Peyer's patch (tissue), 4 donors: Measurements from ENCODE around the gene PURA. TPM values are rescaled to one million over a fixed set of nuclear protein-coding genes. Genes with fewer than 3 reads are reported as not detected.

ENCODE experiments used
- DNase-seq, 3 donors: peaks; one replicate each; pipeline ENCODE4 v3.0.0-alpha.2; 2017 to 2019
- H3K27ac ChIP-seq, 4 donors: fragments of 200-600 bp; sonication (generic); one replicate each; pipeline ENCODE4 v1.5.1; 2016 to 2019
- H3K27me3 ChIP-seq, 2 donors: fragments of 200-600 bp; sonication (generic); one replicate each; pipeline ENCODE4 v1.5.1; 2019
- H3K36me3 ChIP-seq, 3 donors: fragments of 200-600 bp; sonication (generic); one replicate each; pipeline ENCODE4 v1.5.1; 2016 to 2019
- H3K4me1 ChIP-seq, 4 donors: fragments of 200-600 bp; sonication (generic); one replicate each; pipeline ENCODE4 v1.5.1; 2016 to 2019
- H3K4me3 ChIP-seq, 4 donors: fragments of 200-600 bp; sonication (generic); 1 replicate in 3 of 4; 2 replicates in 1 of 4; pipeline ENCODE4 v1.5.1; 2016 to 2019; ENCODE audit warnings: mild to moderate bottlenecking in 1 of 4
- H3K9me3 ChIP-seq, 4 donors: fragments of 200-600 bp; sonication (generic); one replicate each; pipeline ENCODE4 v1.5.1; 2016 to 2019; ENCODE audit warnings: mild to moderate bottlenecking in 1 of 4
- POLR2A ChIP-seq, 2 donors: fragments of 450-650 bp; IDR thresholded peaks; one replicate each; pipeline ENCODE4 v1.5.1; 2017; ENCODE audit warnings: antibody characterized with exemption in 2 of 2, mild to moderate bottlenecking in 2 of 2, moderate library complexity in 2 of 2
- total RNA-seq, 4 donors: library from RNA; depleted of rRNA; stranded (reverse); fragments of >200 nt; gene quantifications; one replicate each; pipeline ENCODE4 v1.1.0, GENCODE V29; 2016
- TF ChIP-seq, protein P1 (sequence below), 6 experiments: fragments of 450-650 bp in 4 of 6; fragments of 200-600 bp in 2 of 6; sonication (generic) in 1 of 6; IDR thresholded peaks; one replicate each; pipeline ENCODE4 v1.5.1; 2017 to 2019; ENCODE audit warnings: antibody characterized with exemption in 6 of 6, mild to moderate bottlenecking in 3 of 6, moderate library complexity in 1 of 6

PURA gene
- total RNA-seq, 4 donors from 2014 or later: 22.2 to 24.7 (median 22.7) TPM

DNA sequence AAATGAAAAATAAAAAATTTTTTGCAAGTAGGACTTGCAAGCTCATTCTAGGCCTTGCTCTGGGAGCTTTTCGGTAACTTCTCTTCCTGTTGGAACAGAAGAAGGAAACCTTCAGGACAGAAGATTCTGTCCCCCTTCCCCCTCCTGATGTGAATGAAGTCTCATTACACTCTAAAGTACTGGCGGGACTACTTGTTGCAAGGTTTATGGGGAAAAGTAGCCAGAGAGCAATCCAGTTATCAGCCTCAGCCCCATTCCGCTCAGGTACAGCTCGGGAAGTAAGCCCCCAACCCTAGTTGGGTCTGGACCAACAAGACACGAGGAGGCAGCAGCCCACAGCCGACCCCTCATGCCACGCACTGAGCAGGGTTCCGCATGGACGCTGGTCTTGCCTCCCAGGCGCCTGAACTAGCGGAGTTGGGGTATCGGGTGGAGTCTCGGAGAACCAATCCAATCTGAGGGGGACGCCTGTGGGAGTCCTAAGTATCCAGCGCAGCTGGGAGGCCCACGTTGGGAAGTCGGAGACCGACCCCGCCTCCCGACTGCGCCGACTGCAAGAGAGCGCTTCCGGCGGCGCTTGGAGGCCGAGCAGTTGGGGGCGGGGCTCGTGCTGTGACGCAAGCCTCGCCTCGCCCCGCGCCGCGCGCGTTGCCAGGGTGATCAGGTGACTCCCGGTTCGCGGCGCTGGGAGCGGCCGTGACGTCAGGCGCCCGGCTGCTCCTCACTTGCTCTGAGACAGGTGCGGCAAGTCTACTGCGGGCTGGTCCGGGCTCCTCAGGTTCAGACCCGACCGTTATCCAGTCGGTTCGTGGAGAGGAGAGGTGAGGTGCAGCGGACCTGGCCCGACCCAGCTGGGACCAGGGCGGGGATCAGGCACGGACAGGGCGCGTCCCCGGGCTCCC is 60.8 kb downstream of the PURA start, which contains the start of gene CYSTM1:
TSS of gene CYSTM1 (plus strand) at position 724 of the 902 bp plus-strand sequence. CDS start 19,278 bp downstream, outside the sequence.
- Histone ChIP-seq H3K9me3 (peaks cover 0 to 4% (median 0%) of the 10 kb centered on the region in 4 donors), H3K36me3 (no peaks in the 10 kb centered on the region), H3K27me3 (no peaks in the 10 kb centered on the region), H3K27ac (peak within 1 kb of the TSS; percentile 91 to 100 (median 98)), H3K4me1 (peaks cover 0 to 14% (median 0%) of the 10 kb centered on the region in 4 donors), H3K4me3 (peak within 1 kb of the TSS; percentile 87 to 97 (median 92))
- DNase-seq: peak; percentile 96 to 99 (median 99)
- TF ChIP-seq, protein P1, sequence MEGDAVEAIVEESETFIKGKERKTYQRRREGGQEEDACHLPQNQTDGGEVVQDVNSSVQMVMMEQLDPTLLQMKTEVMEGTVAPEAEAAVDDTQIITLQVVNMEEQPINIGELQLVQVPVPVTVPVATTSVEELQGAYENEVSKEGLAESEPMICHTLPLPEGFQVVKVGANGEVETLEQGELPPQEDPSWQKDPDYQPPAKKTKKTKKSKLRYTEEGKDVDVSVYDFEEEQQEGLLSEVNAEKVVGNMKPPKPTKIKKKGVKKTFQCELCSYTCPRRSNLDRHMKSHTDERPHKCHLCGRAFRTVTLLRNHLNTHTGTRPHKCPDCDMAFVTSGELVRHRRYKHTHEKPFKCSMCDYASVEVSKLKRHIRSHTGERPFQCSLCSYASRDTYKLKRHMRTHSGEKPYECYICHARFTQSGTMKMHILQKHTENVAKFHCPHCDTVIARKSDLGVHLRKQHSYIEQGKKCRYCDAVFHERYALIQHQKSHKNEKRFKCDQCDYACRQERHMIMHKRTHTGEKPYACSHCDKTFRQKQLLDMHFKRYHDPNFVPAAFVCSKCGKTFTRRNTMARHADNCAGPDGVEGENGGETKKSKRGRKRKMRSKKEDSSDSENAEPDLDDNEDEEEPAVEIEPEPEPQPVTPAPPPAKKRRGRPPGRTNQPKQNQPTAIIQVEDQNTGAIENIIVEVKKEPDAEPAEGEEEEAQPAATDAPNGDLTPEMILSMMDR (IDR thresholded peaks at IDR 0.05): no peak
- TF ChIP-seq POLR2A (IDR thresholded peaks at IDR 0.05): peak; percentile 97

Other genes with a start within 250 kb of the PURA start
- under 1 TPM in 1 of 4 donors, not detected in 3; 0.80 TPM for gene NRG2, start 70.8 kb upstream of the PURA start, total RNA-seq
- gene IGIP, start 11.8 kb downstream of the PURA start, total RNA-seq: 10 to 100 TPM; 10.2 to 16.5 (median 12.4) TPM
- gene CYSTM1, start 61.1 kb downstream of the PURA start, total RNA-seq: 100 to 1,000 TPM in 3 of 4 donors, 10 to 100 TPM in 1; 60.2 to 185 (median 140) TPM
- gene PFDN1, start 189.0 kb downstream of the PURA start, total RNA-seq: 100 to 1,000 TPM in 2 of 4 donors, 10 to 100 TPM in 2; 90.6 to 142 (median 109) TPM
- 10 to 100 TPM in 2 of 4 donors, 1 to 10 TPM in 2; 4.1 to 41.0 (median 10.1) TPM for gene HBEGF, start 232.5 kb downstream of the PURA start, total RNA-seq
- 1 to 10 TPM in 1 of 4 donors, under 1 TPM in 2, not detected in 1; 0.38 to 2.5 (median 0.40) TPM for gene SLC4A9, start 246.1 kb downstream of the PURA start, total RNA-seq